ENCODE results near the gene OLA1. TPM values are rescaled to one million over a fixed set of nuclear protein-coding genes. Genes with fewer than 3 reads are reported as not detected.

OLA1 gene
- total RNA-seq, 1 experiment from 2014 or later, result 126 TPM

GRCh38 chr2:174066871-174067270, 181.5 kb downstream of the OLA1 start:
- no peaks in the 10 kb centered on the region for H3K36me3 ChIP-seq (ENCODE audit: control insufficient read depth, insufficient read depth, low read length)
- ATAC-seq, result no peak
- no peaks in the 10 kb centered on the region for H3K27me3 ChIP-seq (ENCODE audit: control insufficient read depth, insufficient read depth, low read length)
- no peaks in the 10 kb centered on the region for H3K4me1 ChIP-seq (ENCODE audit: control insufficient read depth, insufficient read depth, low read length)
- no peak overlapping the region for H3K4me3 ChIP-seq (ENCODE audit: low read depth in 2 of 2, low read length in 2 of 2)
- H3K9me3 ChIP-seq (ENCODE audit: control insufficient read depth, insufficient read depth, low read depth, low read length), result no peaks in the 10 kb centered on the region
- TF ChIP-seq, protein P1, sequence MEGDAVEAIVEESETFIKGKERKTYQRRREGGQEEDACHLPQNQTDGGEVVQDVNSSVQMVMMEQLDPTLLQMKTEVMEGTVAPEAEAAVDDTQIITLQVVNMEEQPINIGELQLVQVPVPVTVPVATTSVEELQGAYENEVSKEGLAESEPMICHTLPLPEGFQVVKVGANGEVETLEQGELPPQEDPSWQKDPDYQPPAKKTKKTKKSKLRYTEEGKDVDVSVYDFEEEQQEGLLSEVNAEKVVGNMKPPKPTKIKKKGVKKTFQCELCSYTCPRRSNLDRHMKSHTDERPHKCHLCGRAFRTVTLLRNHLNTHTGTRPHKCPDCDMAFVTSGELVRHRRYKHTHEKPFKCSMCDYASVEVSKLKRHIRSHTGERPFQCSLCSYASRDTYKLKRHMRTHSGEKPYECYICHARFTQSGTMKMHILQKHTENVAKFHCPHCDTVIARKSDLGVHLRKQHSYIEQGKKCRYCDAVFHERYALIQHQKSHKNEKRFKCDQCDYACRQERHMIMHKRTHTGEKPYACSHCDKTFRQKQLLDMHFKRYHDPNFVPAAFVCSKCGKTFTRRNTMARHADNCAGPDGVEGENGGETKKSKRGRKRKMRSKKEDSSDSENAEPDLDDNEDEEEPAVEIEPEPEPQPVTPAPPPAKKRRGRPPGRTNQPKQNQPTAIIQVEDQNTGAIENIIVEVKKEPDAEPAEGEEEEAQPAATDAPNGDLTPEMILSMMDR (IDR thresholded peaks at IDR 0.05), result no peak
- TF ChIP-seq POLR2AphosphoS5 (IDR thresholded peaks at IDR 0.05; ENCODE audit: low read depth, low read length), result no peak
- intact Hi-C loops (cut with micrococcal nuclease; ENCODE audit: unreplicated experiment), result loop anchor here (10.0 kb wide), 1 partner anchor 278 kb away; no protein-coding TSS in a partner anchor
- no peak overlapping the region for H3K27ac ChIP-seq (ENCODE audit: low read length)
- ChIA-PET CTCF (no interaction called here), POLR2A (no interaction called here)
- in situ Hi-C loops (cut with HindIII; ENCODE audit: low pct_unique_long_range_greater_than_20kb, low sequenced_read_pairs), result no loop called here
- BruUV-seq (replicated peaks), result no TSS peak
- no peak for DNase-seq (ENCODE audit: low read depth, low spot score)

DNA sequence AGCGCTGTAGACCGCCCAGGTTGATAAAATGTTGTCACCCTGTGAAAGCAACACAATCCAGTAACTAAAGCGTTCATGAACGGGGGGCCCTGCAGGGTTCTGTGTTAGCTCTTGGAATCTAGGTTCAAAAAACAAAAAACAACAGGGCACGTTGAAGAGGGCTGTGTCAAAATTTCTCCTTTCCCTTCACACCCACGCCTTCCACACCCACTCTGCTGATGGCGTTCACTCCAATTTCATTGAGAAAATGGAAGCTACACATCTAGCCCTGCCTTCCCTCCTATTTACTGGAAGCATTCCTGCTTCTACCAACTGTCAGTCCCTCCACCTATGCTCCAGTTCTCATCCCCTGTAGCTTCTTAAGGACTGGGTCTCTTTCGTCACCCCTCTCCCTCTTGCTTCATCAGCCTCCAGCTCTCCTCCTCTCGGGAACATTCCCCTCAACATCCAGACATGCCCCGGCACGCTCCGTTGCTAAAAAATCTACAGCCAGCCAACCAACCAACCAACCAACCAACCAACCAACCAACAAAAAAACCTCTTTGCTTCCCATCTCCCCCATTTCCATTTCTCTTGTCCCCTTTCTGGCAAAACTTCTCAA, 184.7 kb downstream of the OLA1 start:
- Histone ChIP-seq H3K27me3 (ENCODE audit: control insufficient read depth, insufficient read depth, low read length) (no peaks in the 10 kb centered on the region), H3K4me3 (ENCODE audit: low read depth in 2 of 2, low read length in 2 of 2) (no peak overlapping the region), H3K36me3 (ENCODE audit: control insufficient read depth, insufficient read depth, low read length) (no peaks in the 10 kb centered on the region), H3K27ac (ENCODE audit: low read length) (no peak overlapping the region), H3K9me3 (ENCODE audit: control insufficient read depth, insufficient read depth, low read depth, low read length) (no peaks in the 10 kb centered on the region), H3K4me1 (ENCODE audit: control insufficient read depth, insufficient read depth, low read length) (no peaks in the 10 kb centered on the region)
- DNase-seq (ENCODE audit: low read depth, low spot score) (no peak), ATAC-seq (no peak)
- POLR2A ChIA-PET, result no interaction called here
- intact Hi-C loops (cut with micrococcal nuclease; ENCODE audit: unreplicated experiment), result loop anchor here (10.0 kb wide), 1 partner anchor 281 kb away; no protein-coding TSS in a partner anchor
- no TSS peak for BruUV-seq (replicated peaks)
- TF ChIP-seq TCF7L2 (IDR thresholded peaks at IDR 0.05; ENCODE audit: low read depth, low read length) (no peak), SIN3A (IDR thresholded peaks at IDR 0.05; ENCODE audit: borderline replicate concordance, insufficient read depth, low read depth, low read length) (no peak), POLR2AphosphoS5 (IDR thresholded peaks at IDR 0.05; ENCODE audit: low read depth, low read length) (no peak)
- TF ChIP-seq, protein P1 (IDR thresholded peaks at IDR 0.05), result no peak
- TF ChIP-seq, protein P2, sequence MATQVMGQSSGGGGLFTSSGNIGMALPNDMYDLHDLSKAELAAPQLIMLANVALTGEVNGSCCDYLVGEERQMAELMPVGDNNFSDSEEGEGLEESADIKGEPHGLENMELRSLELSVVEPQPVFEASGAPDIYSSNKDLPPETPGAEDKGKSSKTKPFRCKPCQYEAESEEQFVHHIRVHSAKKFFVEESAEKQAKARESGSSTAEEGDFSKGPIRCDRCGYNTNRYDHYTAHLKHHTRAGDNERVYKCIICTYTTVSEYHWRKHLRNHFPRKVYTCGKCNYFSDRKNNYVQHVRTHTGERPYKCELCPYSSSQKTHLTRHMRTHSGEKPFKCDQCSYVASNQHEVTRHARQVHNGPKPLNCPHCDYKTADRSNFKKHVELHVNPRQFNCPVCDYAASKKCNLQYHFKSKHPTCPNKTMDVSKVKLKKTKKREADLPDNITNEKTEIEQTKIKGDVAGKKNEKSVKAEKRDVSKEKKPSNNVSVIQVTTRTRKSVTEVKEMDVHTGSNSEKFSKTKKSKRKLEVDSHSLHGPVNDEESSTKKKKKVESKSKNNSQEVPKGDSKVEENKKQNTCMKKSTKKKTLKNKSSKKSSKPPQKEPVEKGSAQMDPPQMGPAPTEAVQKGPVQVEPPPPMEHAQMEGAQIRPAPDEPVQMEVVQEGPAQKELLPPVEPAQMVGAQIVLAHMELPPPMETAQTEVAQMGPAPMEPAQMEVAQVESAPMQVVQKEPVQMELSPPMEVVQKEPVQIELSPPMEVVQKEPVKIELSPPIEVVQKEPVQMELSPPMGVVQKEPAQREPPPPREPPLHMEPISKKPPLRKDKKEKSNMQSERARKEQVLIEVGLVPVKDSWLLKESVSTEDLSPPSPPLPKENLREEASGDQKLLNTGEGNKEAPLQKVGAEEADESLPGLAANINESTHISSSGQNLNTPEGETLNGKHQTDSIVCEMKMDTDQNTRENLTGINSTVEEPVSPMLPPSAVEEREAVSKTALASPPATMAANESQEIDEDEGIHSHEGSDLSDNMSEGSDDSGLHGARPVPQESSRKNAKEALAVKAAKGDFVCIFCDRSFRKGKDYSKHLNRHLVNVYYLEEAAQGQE (IDR thresholded peaks at IDR 0.05; ENCODE audit: insufficient read depth in 1 of 2, low read depth in 2 of 2, low read length in 1 of 2), result no peak
- in situ Hi-C loops (cut with HindIII; ENCODE audit: low pct_unique_long_range_greater_than_20kb, low sequenced_read_pairs), result no loop called here
- CTCF ChIA-PET, result no interaction called here
